Lower leg skin (tissue), 3 donors: ENCODE data around the gene TYW1.
"Not testable (repeated sequence)": the region's sequence is repeated elsewhere in the genome, so short reads cannot be mapped to it uniquely, and the experiment has no call there.

Source experiments
- POLR2A ChIP-seq, 2 donors: fragments of 450-650 bp; IDR thresholded peaks; one replicate each; pipeline ENCODE4 v1.6.1; 2016 to 2017; ENCODE audit warnings: antibody characterized with exemption in 2 of 2, mild to moderate bottlenecking in 1 of 2, moderate library complexity in 1 of 2
- TF ChIP-seq, protein P1 (sequence below), 3 donors: fragments of 450-650 bp; IDR thresholded peaks; one replicate each; pipeline ENCODE4 v1.5.1; 2016; ENCODE audit warnings: antibody characterized with exemption in 3 of 3, mild to moderate bottlenecking in 3 of 3, moderate library complexity in 2 of 3

DNA sequence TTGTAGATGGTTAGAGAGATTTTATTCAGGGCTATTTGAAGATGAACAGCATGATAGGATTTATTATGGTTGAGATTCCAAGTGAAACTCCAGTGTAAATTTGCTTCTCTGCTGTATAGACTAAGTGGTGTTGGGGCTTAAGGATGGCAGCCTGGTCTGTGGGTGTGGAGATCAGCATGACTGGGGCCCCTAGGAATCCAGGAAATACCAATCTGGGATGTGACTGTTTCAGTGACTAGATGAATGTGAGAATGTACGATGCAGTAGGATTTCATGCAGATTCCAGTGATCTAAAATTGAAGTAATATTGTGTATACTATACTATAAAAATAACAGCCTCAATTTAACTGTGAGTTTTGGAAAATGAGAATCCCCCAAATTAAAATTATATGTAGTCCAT lies 28.8 kb downstream of the TYW1 start:
- TF ChIP-seq POLR2A (IDR thresholded peaks at IDR 0.05) = not testable (repeated sequence)
- TF ChIP-seq, protein P1, sequence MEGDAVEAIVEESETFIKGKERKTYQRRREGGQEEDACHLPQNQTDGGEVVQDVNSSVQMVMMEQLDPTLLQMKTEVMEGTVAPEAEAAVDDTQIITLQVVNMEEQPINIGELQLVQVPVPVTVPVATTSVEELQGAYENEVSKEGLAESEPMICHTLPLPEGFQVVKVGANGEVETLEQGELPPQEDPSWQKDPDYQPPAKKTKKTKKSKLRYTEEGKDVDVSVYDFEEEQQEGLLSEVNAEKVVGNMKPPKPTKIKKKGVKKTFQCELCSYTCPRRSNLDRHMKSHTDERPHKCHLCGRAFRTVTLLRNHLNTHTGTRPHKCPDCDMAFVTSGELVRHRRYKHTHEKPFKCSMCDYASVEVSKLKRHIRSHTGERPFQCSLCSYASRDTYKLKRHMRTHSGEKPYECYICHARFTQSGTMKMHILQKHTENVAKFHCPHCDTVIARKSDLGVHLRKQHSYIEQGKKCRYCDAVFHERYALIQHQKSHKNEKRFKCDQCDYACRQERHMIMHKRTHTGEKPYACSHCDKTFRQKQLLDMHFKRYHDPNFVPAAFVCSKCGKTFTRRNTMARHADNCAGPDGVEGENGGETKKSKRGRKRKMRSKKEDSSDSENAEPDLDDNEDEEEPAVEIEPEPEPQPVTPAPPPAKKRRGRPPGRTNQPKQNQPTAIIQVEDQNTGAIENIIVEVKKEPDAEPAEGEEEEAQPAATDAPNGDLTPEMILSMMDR (IDR thresholded peaks at IDR 0.05) = not testable (repeated sequence)
